GM12874 (cell line): Measurements from ENCODE around the gene SMIM38.

Experiments used
- CTCF ChIP-seq: IDR thresholded peaks from 2 replicates; pipeline ENCODE4 v1.5.1; 2011; ENCODE audit warnings: low read depth, mild to moderate bottlenecking, control low read depth, low read length, moderate library complexity; ENCODE audit not compliant: insufficient read depth

SMIM38 gene

GRCh38 chr11:69154211-69154913, 1.4 kb upstream of the SMIM38 start:
- TF ChIP-seq CTCF = no peak

- no peak for TF ChIP-seq CTCF
Measured at GRCh38 chr11:69154938-69155301, 815 bp upstream of the SMIM38 start.

- TF ChIP-seq CTCF = no peak
Measured at GRCh38 chr11:69156235-69156639, 502 bp downstream of the SMIM38 start.

- no peak for TF ChIP-seq CTCF
Measured at GRCh38 chr11:69156673-69157155, 979 bp downstream of the SMIM38 start.

GRCh38 chr11:69157156-69157821, 1.6 kb downstream of the SMIM38 start:
- no peak for TF ChIP-seq CTCF

- no peak for TF ChIP-seq CTCF
Measured at GRCh38 chr11:69157822-69158231, 2.1 kb downstream of the SMIM38 start.

GRCh38 chr11:69158301-69159149, 2.8 kb downstream of the SMIM38 start:
- no peak for TF ChIP-seq CTCF
